Coronary artery (tissue), 2 donors: Measurements from ENCODE around the gene LILRA6.
"Not testable (repeated sequence)": the region's sequence is repeated elsewhere in the genome, so short reads cannot be mapped to it uniquely, and the experiment has no call there.

Experiments used
- DNase-seq: peaks from one replicate; pipeline ENCODE4 v3.0.0-alpha.2; 2017; ENCODE audit warnings: low spot score
- H3K27ac ChIP-seq, 2 donors: fragments of 200-600 bp; sonication (generic); one replicate each; pipeline ENCODE4 v1.5.1; 2016 to 2019
- H3K4me3 ChIP-seq: fragments of 200-600 bp; sonication (generic); 2 replicates; pipeline ENCODE4 v1.5.1; 2016; ENCODE audit warnings: mild to moderate bottlenecking, moderate library complexity
- TF ChIP-seq, protein P1 (sequence below): fragments of 200-600 bp; sonication (generic); IDR thresholded peaks from one replicate; pipeline ENCODE4 v1.5.1; 2019; ENCODE audit warnings: antibody characterized with exemption

Gene LILRA6

DNA sequence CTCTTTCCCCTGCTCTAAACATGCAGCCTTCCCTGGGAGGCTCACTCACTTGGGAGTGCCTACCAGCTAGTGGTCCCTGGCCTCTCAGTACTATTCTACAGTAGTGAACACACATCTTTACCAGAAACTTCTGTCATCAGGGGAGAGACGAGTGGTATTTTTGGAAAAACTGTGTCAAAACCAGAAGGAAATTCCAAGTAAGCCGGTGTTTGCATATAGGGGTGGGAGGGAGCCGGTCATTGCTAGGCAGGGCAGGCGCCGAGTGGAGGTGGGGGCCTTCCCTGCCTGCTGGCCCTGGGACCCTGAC lies 35.0 kb downstream of the LILRA6 start:
- Histone ChIP-seq H3K27ac (peak overlapping the region; percentile 34 to 78), H3K4me3 (no peak overlapping the region)
- no peak for DNase-seq
- TF ChIP-seq, protein P1, sequence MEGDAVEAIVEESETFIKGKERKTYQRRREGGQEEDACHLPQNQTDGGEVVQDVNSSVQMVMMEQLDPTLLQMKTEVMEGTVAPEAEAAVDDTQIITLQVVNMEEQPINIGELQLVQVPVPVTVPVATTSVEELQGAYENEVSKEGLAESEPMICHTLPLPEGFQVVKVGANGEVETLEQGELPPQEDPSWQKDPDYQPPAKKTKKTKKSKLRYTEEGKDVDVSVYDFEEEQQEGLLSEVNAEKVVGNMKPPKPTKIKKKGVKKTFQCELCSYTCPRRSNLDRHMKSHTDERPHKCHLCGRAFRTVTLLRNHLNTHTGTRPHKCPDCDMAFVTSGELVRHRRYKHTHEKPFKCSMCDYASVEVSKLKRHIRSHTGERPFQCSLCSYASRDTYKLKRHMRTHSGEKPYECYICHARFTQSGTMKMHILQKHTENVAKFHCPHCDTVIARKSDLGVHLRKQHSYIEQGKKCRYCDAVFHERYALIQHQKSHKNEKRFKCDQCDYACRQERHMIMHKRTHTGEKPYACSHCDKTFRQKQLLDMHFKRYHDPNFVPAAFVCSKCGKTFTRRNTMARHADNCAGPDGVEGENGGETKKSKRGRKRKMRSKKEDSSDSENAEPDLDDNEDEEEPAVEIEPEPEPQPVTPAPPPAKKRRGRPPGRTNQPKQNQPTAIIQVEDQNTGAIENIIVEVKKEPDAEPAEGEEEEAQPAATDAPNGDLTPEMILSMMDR: no peak

DNA sequence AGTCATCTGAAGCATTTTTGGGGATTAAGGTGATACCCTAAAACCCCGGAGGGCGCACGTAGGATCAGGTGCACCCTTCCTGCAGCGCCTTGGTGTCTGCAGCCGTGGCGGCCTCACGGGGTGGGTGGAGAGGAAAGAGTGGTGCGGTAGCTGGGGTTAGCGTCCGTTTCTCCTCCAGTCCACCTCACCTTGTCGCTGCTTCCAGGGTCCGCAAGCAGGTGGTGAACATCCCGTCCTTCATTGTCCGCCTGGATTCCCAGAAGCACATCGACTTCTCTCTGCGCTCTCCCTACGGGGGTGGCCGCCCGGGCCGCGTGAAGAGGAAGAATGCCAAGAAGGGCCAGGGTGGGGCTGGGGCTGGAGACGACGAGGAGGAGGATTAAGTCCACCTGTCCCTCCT lies 35.4 kb downstream of the LILRA6 start:
- DNase-seq, H3K4me3 ChIP-seq: not testable (repeated sequence)
- H3K27ac ChIP-seq: peak overlapping the region; percentile 34 to 78

DNA sequence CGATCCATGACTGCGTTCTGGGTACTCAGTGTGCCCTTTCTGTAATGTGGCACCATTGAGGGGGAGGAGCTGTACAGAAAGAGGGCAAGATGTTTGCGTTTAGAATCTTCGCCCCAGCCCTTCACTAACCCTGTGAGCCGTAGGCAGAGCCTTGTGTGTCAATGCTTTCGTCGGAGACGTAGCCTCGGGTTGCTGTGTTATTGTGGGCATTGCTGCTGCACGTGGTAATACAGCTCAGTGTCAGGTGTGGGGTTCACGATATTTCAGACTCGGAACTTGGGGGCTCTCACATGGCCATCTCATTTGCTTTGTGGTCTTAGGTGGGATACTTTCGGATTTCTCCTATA lies 35.8 kb downstream of the LILRA6 start:
- TF ChIP-seq, protein P1: no peak
- Histone ChIP-seq H3K27ac (peak overlapping the region in 1 of 2 donors; percentile 78), H3K4me3 (no peak overlapping the region)
- DNase-seq: no peak

DNA sequence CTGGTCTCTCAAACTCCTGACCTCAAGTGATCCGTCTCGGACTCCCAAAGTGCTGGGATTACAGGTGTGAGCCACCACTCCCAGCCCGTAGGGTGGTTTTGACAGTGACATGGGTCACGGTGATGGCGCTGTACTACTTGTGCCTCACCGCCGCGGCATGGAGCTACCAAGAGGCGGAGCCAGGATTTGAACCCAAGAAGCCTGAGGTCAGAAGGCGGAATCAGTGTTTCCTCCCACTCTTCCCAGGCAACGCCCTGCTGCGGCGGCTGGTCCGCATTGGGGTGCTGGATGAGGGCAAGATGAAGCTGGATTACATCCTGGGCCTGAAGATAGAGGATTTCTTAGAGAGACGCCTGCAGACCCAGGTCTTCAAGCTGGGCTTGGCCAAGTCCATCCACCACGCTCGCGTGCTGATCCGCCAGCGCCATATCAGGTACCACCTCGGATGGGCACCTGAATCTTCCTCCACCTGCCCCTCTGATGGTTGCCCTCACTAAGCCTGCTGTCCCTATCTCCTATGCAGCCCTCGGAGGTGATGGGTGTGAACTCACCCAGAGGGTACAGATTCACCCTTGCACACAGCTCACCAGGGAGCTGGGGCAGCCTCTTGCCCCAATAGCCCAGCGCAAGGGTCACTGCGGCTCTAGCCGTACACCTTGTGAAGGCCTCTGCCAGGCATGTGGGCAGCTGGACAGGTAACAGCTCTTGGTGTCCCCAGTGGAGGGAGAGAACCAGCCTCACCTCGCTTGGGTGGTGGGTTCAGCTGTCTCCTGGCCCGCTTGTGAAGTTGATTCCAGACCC lies 36.4 kb downstream of the LILRA6 start:
- peak overlapping the region in 1 of 2 donors; percentile 78 for H3K27ac ChIP-seq
- DNase-seq: no peak
- TF ChIP-seq, protein P1: no peak
- no peak overlapping the region for H3K4me3 ChIP-seq

DNA sequence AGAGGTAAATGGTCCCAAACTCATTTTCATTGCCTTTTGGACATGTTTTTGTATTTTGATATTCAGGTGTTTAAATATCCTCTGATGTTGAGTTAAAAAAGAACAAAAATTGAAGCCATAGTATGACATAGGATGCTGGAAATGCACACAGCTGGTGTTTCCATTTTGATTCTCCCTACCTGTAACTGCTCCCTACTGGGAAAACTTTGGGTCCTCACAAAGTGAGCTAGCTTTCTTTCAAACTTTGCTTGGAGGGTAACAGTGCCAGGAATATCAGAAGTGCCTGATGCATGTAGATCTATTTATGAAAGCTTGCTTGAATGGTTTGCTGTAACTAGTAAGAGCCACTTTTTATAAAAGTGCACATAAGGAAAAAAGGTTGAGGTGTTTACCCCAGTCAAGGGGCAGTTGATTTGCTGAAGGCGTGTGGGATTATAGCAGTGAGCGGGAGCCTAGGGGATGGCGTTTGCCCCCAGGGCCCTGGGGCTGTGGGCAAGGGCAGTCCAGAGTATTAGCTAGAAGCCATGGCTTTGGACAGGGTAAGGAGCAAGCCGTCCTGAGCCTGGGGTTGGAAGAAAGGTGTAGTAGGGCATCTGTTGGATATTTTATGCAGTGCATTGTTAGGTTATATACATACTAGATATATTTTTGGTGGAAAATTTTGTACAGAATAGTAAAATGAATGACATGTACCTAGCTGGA lies 37.7 kb downstream of the LILRA6 start:
- TF ChIP-seq, protein P1: no peak
- peak overlapping the region; percentile 2 for H3K4me3 ChIP-seq
- H3K27ac ChIP-seq: no peak overlapping the region
- no peak for DNase-seq

DNA sequence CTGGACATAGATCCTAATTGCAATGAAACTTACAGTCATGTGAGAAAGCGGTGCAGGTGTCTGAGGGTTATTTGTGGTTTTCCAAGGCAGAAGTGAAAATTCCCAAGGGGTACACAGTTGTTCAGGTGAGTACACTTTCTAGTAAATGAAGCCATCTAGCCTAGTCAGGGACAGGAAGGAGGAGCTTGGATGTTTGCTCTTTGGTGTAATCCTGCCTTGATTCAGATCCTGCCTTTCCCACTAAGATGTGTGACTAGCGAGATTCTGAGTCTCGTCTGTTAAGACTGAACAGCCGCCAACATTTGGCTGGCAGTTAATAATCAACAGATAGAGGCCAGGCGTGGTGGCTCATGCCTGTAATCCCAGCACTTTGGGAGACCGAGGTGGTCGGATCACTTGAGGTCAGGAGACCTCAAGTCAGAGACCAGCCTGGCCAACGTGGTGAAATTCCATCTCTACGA lies 39.4 kb downstream of the LILRA6 start:
- TF ChIP-seq, protein P1: no peak
- DNase-seq: no peak
- no peak overlapping the region for H3K27ac ChIP-seq
- peak overlapping the region; percentile 80 for H3K4me3 ChIP-seq

DNA sequence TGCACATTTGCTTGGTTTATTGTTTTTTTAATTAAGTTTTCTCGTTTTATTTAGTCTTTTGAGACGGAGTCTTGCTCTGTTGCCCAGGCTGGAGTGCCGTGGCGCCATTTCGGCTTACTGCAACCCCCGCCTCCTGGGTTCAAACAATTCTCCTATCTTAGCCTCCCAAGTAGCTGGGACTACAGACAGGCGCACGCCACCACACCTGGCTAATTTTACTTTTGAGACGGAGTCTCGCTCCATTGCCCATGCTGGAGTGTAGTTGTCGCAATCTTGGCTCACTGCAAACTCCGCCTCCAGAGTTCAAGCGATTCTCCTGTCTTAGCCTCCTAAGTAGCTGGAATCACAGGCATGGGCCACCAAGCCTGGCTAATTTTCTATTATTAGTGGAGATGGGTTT lies 40.6 kb downstream of the LILRA6 start:
- no peak for DNase-seq
- Histone ChIP-seq H3K27ac (no peak overlapping the region), H3K4me3 (peak overlapping the region; percentile 80)
- TF ChIP-seq, protein P1: no peak
